HEK293 (cell line): ENCODE measurements around the gene C11orf58.

Source experiments
- ZFP3 ChIP-seq: fragments of 450-650 bp; formaldehyde crosslinking; IDR thresholded peaks from 2 replicates; pipeline ENCODE4 v1.5.1; 2016; ENCODE audit warnings: low read depth, missing biosample characterization, missing genetic modification characterization
- ZNF426 ChIP-seq: fragments of 450-650 bp; formaldehyde crosslinking; IDR thresholded peaks from 2 replicates; pipeline ENCODE4 v1.5.1; 2017; ENCODE audit warnings: missing biosample characterization, missing genetic modification characterization, mild to moderate bottlenecking, inconsistent platforms, moderate library complexity

- TF ChIP-seq ZFP3 (tag by site-specific recombination), result no peak
- TF ChIP-seq ZNF426 (tag by site-specific recombination), result no peak
Measured at GRCh38 chr11:16783321-16783801, 44.9 kb downstream of the C11orf58 start.
